BE2C (cell line): ENCODE results near the gene FNDC4.

Experiments used
- DNase-seq: peaks from one replicate; pipeline ENCODE4 v3.0.0-alpha.2; 2020
- H3K27me3 ChIP-seq: fragments of 250-450 bp; sonication (Bioruptor Pico); 2 replicates; pipeline ENCODE4 v1.5.1; 2020; ENCODE audit warnings: mild to moderate bottlenecking
- H3K36me3 ChIP-seq: fragments of 250-450 bp; sonication (Bioruptor Pico); 2 replicates; pipeline ENCODE4 v1.5.1; 2020; ENCODE audit warnings: mild to moderate bottlenecking
- H3K4me1 ChIP-seq: fragments of 250-450 bp; sonication (Bioruptor Pico); 2 replicates; pipeline ENCODE4 v1.5.1; 2020
- H3K4me3 ChIP-seq: 2 replicates; pipeline ENCODE4 v1.5.1; 2011; ENCODE audit warnings: low read depth, low read length
- H3K9me3 ChIP-seq: fragments of 250-450 bp; sonication (Bioruptor Pico); 2 replicates; pipeline ENCODE4 v1.5.1; 2020
- CTCF ChIP-seq: IDR thresholded peaks from 2 replicates; pipeline ENCODE4 v1.5.1; 2012; ENCODE audit warnings: mild to moderate bottlenecking, low read depth, low read length

The FNDC4 gene

DNA sequence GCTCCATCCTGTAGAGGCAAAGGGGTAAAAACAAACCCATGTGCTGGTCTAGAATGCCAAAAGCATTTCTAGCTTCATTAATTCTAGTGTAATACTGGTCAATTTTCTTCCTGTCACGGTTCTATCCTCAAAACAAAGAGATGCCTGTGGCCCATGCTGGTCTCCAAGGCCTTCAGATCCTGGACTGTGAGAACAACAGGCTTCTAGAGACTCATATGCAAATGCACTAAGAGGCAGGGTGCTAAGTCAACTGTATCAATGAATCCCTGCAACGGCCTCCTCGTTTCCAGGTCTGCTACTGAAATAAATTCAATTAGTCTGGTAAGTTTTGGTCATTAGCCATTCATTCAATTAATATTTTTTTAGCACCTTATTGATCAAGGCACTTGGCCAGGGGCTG, 9.5 kb downstream of the FNDC4 start:
- TF ChIP-seq CTCF: no peak

DNA sequence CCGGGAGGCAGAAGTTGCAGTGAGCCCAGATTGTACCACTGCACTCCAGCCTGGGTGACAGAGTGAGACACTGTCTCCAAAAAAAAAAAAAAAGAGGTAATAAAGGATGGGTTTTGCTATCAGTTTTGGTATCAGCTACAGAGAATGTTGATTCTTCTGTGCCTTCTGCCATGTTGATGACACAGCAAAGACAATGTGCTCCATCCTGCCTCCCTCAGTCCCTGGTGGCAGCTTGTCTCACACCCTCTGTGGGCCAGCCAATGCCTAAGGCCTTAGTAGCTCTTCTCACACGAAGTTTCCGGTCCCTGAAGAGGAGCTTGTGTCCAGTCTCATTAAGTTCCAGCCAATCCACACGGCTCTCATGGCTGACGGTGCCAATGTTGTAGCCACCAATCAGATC, 23.0 kb downstream of the FNDC4 start:
- no peak for DNase-seq
- Histone ChIP-seq H3K27me3 (no peaks in the 10 kb centered on the region), H3K4me1 (no peaks in the 10 kb centered on the region), H3K36me3 (peaks cover 17% of the 10 kb centered on the region), H3K4me3 (no peak overlapping the region), H3K9me3 (no peaks in the 10 kb centered on the region)
- TF ChIP-seq CTCF: no peak

More for the DNA sequence above, 9.5 kb downstream of the FNDC4 start:
- Histone ChIP-seq H3K4me1 (no peaks in the 10 kb centered on the region), H3K4me3 (no peak overlapping the region), H3K36me3 (peaks cover 3% of the 10 kb centered on the region), H3K9me3 (no peaks in the 10 kb centered on the region), H3K27me3 (no peaks in the 10 kb centered on the region)
- no peak for DNase-seq

DNA sequence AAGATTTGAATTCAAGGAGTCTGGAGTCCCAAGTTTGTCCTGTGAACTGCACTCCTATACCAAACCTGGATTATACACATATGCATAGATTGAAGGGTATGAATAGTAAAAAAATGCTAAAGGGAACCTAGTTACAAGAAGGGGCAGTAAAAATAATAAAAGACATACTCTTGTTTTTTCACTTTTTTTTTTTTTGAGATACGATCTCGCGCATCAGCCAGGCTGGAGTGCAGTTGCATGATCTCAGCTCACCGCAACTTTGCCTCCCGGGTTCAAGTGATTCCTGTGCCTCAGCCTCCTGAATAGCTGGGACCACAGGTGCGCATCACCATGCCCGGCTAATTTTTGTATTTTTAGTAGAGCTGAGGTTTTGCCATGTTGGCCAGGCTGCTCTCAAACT, 30.6 kb downstream of the FNDC4 start:
- no peak for TF ChIP-seq CTCF

GRCh38 chr2:27461118-27461517, 33.9 kb downstream of the FNDC4 start:
- Histone ChIP-seq H3K36me3 (peaks cover 23% of the 10 kb centered on the region), H3K4me3 (no peak overlapping the region), H3K27me3 (no peaks in the 10 kb centered on the region), H3K4me1 (no peaks in the 10 kb centered on the region), H3K9me3 (no peaks in the 10 kb centered on the region)
- TF ChIP-seq CTCF: no peak
- no peak for DNase-seq

More for the DNA sequence above, 30.6 kb downstream of the FNDC4 start:
- Histone ChIP-seq H3K9me3 (no peaks in the 10 kb centered on the region), H3K4me1 (no peaks in the 10 kb centered on the region), H3K27me3 (no peaks in the 10 kb centered on the region), H3K36me3 (peaks cover 4% of the 10 kb centered on the region), H3K4me3 (no peak overlapping the region)
- no peak for DNase-seq

GRCh38 chr2:27453968-27454367, 41.0 kb downstream of the FNDC4 start:
- Histone ChIP-seq H3K9me3 (no peaks in the 10 kb centered on the region), H3K27me3 (no peaks in the 10 kb centered on the region), H3K4me3 (no peak overlapping the region), H3K4me1 (no peaks in the 10 kb centered on the region), H3K36me3 (peaks cover 29% of the 10 kb centered on the region)
- no peak for DNase-seq
- no peak for TF ChIP-seq CTCF

DNA sequence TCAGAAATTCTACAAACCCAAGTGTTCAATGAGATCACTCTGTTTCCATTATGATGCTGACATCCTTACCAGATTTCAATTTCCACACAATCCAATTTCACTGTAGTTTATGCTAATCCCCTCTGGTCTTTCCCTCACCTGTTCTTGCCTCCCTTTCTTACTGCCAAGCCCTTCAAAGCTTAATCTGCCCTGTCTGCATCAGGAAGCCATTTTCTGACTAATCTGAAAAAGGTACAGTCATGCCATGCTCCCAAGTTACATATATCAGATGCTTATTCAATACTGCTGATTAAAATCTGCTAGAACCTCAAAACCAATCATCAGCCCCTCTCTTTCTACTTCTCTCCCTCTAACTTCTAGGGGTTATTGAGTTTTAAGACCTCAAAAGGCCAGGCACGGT, 43.9 kb downstream of the FNDC4 start:
- H3K27me3 ChIP-seq: no peaks in the 10 kb centered on the region
- H3K9me3 ChIP-seq: no peaks in the 10 kb centered on the region
- no peaks in the 10 kb centered on the region for H3K4me1 ChIP-seq
- H3K36me3 ChIP-seq: peaks cover 17% of the 10 kb centered on the region
- no peak for DNase-seq
- no peak for TF ChIP-seq CTCF
- H3K4me3 ChIP-seq: no peak overlapping the region
